ENCODE measurements around the gene MSRB3.

Gene MSRB3

GRCh38 chr12:65501093-65501621, 222.7 kb downstream of the MSRB3 start:
- DNase-seq = no peak

- no peak for DNase-seq
These were observed 223.5 kb downstream of the MSRB3 start for GRCh38 chr12:65501935-65502334.

DNA sequence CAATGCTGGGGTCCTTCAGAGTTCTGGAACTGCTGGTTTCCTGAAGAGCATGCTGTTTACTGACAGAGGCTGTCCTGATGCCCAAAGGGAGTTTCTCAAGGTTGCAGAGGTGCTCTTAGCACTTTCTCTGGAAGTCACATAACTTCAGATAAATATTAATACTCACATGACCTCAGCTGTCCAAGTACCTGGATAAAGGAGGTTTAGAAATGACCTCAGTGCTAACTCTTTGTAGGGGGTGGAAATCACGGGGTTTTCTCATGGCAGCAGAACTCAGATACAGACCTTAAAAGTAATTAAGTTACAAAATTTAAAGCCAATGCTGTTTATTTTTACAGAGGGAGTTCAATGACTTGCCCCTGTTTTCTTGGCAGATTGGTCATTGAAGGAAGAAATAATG, 225.9 kb downstream of the MSRB3 start:
- DNase-seq = no peak

GRCh38 chr12:65505386-65506121, 227.1 kb downstream of the MSRB3 start:
- DNase-seq = no peak

DNA sequence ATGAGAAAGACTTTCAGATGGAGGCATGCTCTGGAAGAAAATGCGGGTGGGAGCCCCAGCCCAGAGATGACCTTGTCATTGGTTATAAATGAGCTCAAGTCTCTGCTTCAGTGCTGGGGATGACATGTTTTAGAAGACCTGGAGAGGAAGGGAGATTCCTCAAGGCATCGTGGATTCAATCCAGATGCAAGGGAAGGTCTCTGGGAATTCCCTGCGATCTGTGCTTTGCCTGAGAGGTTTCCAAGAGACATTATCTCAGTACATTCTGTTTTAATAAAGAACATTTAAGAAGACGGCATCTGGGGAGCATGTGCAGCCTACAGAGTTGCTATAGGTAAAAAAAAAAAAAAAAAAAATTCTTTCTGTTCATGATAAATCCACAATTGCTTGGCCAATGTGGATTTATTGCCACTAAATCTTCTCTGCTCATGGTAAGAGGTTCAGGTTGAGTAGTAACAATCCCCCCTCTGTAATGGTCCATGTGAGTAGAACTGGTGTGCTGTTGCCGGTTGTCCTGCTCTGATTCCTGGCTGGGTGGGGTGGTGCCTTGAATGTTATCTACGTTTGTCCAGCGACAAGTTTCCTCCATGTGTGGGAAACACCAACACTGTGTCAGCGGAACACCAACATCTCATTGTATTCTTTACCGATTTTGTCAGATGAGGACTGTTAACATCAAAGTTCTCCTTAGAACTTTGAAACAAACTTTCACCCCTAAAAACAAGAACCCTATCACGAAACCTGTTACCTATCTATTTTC, 230.0 kb downstream of the MSRB3 start:
- DNase-seq = no peak

GRCh38 chr12:65510007-65510406, 231.5 kb downstream of the MSRB3 start:
- no peak for DNase-seq

- no peak for DNase-seq
These were observed 232.1 kb downstream of the MSRB3 start for GRCh38 chr12:65510584-65511050.

- DNase-seq = no peak
These were observed 232.8 kb downstream of the MSRB3 start for GRCh38 chr12:65511134-65511834.

- no peak for DNase-seq
These were observed 233.4 kb downstream of the MSRB3 start for GRCh38 chr12:65511912-65512311.
